Colon (tissue), 2 donors: Measurements from ENCODE around the gene CLASP1.
"Not testable (repeated sequence)": the region's sequence is repeated elsewhere in the genome, so short reads cannot be mapped to it uniquely, and the experiment has no call there.

Experiments used
- FAIRE-seq: peaks from 2 replicates; lab custom pipeline; 2012; peaks lifted over from hg19 to GRCh38; lab: Jason Lieb, UNC
- donor health status: control.
- donor health status: control.

CLASP1 gene

GRCh38 chr2:121418494-121419058 lies 230.7 kb downstream of the CLASP1 start:
- no peak for FAIRE-seq

- FAIRE-seq, result no peak
Measured at GRCh38 chr2:121417826-121418225, 231.4 kb downstream of the CLASP1 start.

- no peak for FAIRE-seq
Measured at GRCh38 chr2:121415727-121416126, 233.5 kb downstream of the CLASP1 start.

GRCh38 chr2:121412349-121412748 lies 236.9 kb downstream of the CLASP1 start:
- no peak for FAIRE-seq

GRCh38 chr2:121409966-121410365 lies 239.3 kb downstream of the CLASP1 start:
- no peak for FAIRE-seq

GRCh38 chr2:121409388-121409787 lies 239.9 kb downstream of the CLASP1 start:
- FAIRE-seq, result no peak

- no peak for FAIRE-seq
Measured at GRCh38 chr2:121408641-121409040, 240.6 kb downstream of the CLASP1 start.

GRCh38 chr2:121405233-121405632 lies 244.0 kb downstream of the CLASP1 start:
- FAIRE-seq, result no peak

- FAIRE-seq, result no peak
Measured at GRCh38 chr2:121400201-121400600, 249.1 kb downstream of the CLASP1 start.

- no peak for FAIRE-seq
Measured at GRCh38 chr2:121398853-121399252, 250.4 kb downstream of the CLASP1 start.

GRCh38 chr2:121390082-121390692 lies 259.1 kb downstream of the CLASP1 start:
- FAIRE-seq, result no peak

- no peak for FAIRE-seq
Measured at GRCh38 chr2:121388371-121388770, 260.9 kb downstream of the CLASP1 start.

- no peak for FAIRE-seq
Measured at GRCh38 chr2:121387591-121388325, 261.5 kb downstream of the CLASP1 start.

- no peak for FAIRE-seq
Measured at GRCh38 chr2:121386707-121387106, 262.6 kb downstream of the CLASP1 start.

- no peak for FAIRE-seq
Measured at GRCh38 chr2:121386102-121386501, 263.2 kb downstream of the CLASP1 start.

- no peak for FAIRE-seq
Measured at GRCh38 chr2:121382744-121383143, 266.5 kb downstream of the CLASP1 start.

- FAIRE-seq, result no peak
Measured at GRCh38 chr2:121377646-121378045, 271.6 kb downstream of the CLASP1 start.

- no peak for FAIRE-seq
Measured at GRCh38 chr2:121376535-121377250, 272.6 kb downstream of the CLASP1 start.

- FAIRE-seq, result no peak
Measured at GRCh38 chr2:121375621-121376159, 273.6 kb downstream of the CLASP1 start.

GRCh38 chr2:121374412-121375075 lies 274.7 kb downstream of the CLASP1 start:
- FAIRE-seq, result not testable (repeated sequence)

- FAIRE-seq, result no peak
Measured at GRCh38 chr2:121372721-121373353, 276.4 kb downstream of the CLASP1 start.

GRCh38 chr2:121372082-121372481 lies 277.2 kb downstream of the CLASP1 start:
- no peak for FAIRE-seq
